GM21529 (cell line): Measurements from ENCODE around the gene GYG1.
A peak's percentile ranks its signal among the peaks of the same experiment; 100 is the strongest.

Source experiments
- ATAC-seq: cut with Tn5 transposase; IDR thresholded peaks from one replicate; pipeline ENCODE4 v1.9.1; 2021; ENCODE audit not compliant: unreplicated experiment

GYG1 gene

GRCh38 chr3:149016669-149017541 is 25.6 kb downstream of the GYG1 start:
- no peak for ATAC-seq

GRCh38 chr3:149018247-149018646 is 26.9 kb downstream of the GYG1 start:
- ATAC-seq: no peak

- no peak for ATAC-seq
Observed at GRCh38 chr3:149019580-149019979, 28.2 kb downstream of the GYG1 start.

GRCh38 chr3:149020196-149020838 is 29.0 kb downstream of the GYG1 start:
- no peak for ATAC-seq

GRCh38 chr3:149020839-149021252 is 29.5 kb downstream of the GYG1 start:
- ATAC-seq: no peak

- ATAC-seq: no peak
Observed at GRCh38 chr3:149021830-149022229, 30.5 kb downstream of the GYG1 start.

GRCh38 chr3:149023951-149024350 is 32.6 kb downstream of the GYG1 start:
- no peak for ATAC-seq

- no peak for ATAC-seq
Observed at GRCh38 chr3:149026718-149027117, 35.4 kb downstream of the GYG1 start.

- no peak for ATAC-seq
Observed at GRCh38 chr3:149031096-149031495, 39.8 kb downstream of the GYG1 start.

- ATAC-seq: no peak
Observed at GRCh38 chr3:149037684-149038083, 46.3 kb downstream of the GYG1 start.

- no peak for ATAC-seq
Observed at GRCh38 chr3:149038322-149038721, 47.0 kb downstream of the GYG1 start.

GRCh38 chr3:149042789-149043386 is 51.5 kb downstream of the GYG1 start:
- peak; percentile 94 for ATAC-seq

- no peak for ATAC-seq
Observed at GRCh38 chr3:149044339-149045083, 53.2 kb downstream of the GYG1 start.

- no peak for ATAC-seq
Observed at GRCh38 chr3:149055575-149055974, 64.2 kb downstream of the GYG1 start.

GRCh38 chr3:149058198-149058597 is 66.9 kb downstream of the GYG1 start:
- ATAC-seq: no peak

GRCh38 chr3:149058602-149059001 is 67.3 kb downstream of the GYG1 start:
- peak; percentile 72 for ATAC-seq

- ATAC-seq: no peak
Observed at GRCh38 chr3:149061776-149062175, 70.4 kb downstream of the GYG1 start.

- no peak for ATAC-seq
Observed at GRCh38 chr3:149067883-149068282, 76.5 kb downstream of the GYG1 start.
